Stomach (tissue), 9 donors: ENCODE results near the gene LMOD3. TPM values are rescaled to one million over a fixed set of nuclear protein-coding genes. Genes with fewer than 3 reads are reported as not detected.
A peak's percentile ranks its signal among the peaks of the same experiment; 100 is the strongest.

ENCODE experiments used
- DNase-seq, 2 donors: peaks; one replicate each; pipeline versions ENCODE4 v3.0.0 to v3.0.0-alpha.2; 2013 to 2019
- H3K27ac ChIP-seq, 5 donors: fragments of 200-600 bp in 4 of 5; sonication (generic) in 4 of 5; one replicate each; pipeline ENCODE4 v1.5.1; 2013 to 2019; ENCODE audit warnings: mild to moderate bottlenecking in 1 of 5, moderate library complexity in 1 of 5
- H3K27me3 ChIP-seq, 3 donors: fragments of 200-600 bp; sonication (generic); one replicate each; pipeline ENCODE4 v1.5.1; 2017 to 2019; ENCODE audit warnings: mixed run types in 1 of 3
- H3K36me3 ChIP-seq, 4 donors: fragments of 200-600 bp; sonication (generic); 1 replicate in 3 of 4; 2 replicates in 1 of 4; pipeline ENCODE4 v1.5.1; 2016 to 2019
- H3K4me1 ChIP-seq, 4 donors: fragments of 200-600 bp; sonication (generic); one replicate each; pipeline ENCODE4 v1.5.1; 2016 to 2019
- H3K4me3 ChIP-seq, 4 donors: fragments of 200-600 bp; sonication (generic) in 3 of 4; one replicate each; pipeline ENCODE4 v1.5.1; 2016 to 2019; ENCODE audit warnings: mild to moderate bottlenecking in 1 of 4
- H3K9me3 ChIP-seq, 4 donors: fragments of 200-600 bp; sonication (generic); one replicate each; pipeline ENCODE4 v1.5.1; 2016 to 2019
- CTCF ChIP-seq, 7 experiments: fragments of 450-650 bp in 4 of 7; fragments of 200-600 bp in 3 of 7; sonication (generic) in 3 of 7; IDR thresholded peaks; one replicate each; pipeline ENCODE4 v1.5.1; 2016 to 2019; ENCODE audit warnings: antibody characterized with exemption in 7 of 7, control low read depth in 2 of 7, mild to moderate bottlenecking in 1 of 7
- EP300 ChIP-seq: sonication (generic); formaldehyde crosslinking; IDR thresholded peaks from one replicate; pipeline ENCODE4 v1.6.1; 2017; ENCODE audit warnings: antibody characterized with exemption
- POLR2A ChIP-seq, 4 donors: fragments of 450-650 bp; IDR thresholded peaks; one replicate each; pipeline ENCODE4 v1.6.1; 2016; ENCODE audit warnings: antibody characterized with exemption in 4 of 4, control low read depth in 2 of 4, mild to moderate bottlenecking in 1 of 4, moderate library complexity in 1 of 4
- POLR2AphosphoS5 ChIP-seq, 3 donors: sonication (generic); formaldehyde crosslinking; IDR thresholded peaks; one replicate each; pipeline ENCODE4 v1.6.1; 2016; ENCODE audit warnings: antibody characterized with exemption in 3 of 3
- WGBS, 5 donors: extraction: QIAGEN DNeasy Blood & Tissue Kit in 3 of 5; methylation state at CpG; one replicate each; pipeline versions ENCODE4 v1.1.5 to v1.1.7; 2013 to 2018; 5-methylcytosine and 5-hydroxymethylcytosine counted together
- intact Hi-C: fragments of 100-400 bp; cut with DNase I; formaldehyde crosslinking; loops from one replicate; pipeline ENCODE4 v1.15.1; 2023; ENCODE audit warnings: low total_unique reads
- polyA plus RNA-seq, 3 donors: library from polyadenylated mRNA; stranded (reverse); fragments of 200-250 nt; gene quantifications; one replicate each; pipeline ENCODE4 v1.2.3, GENCODE V29; 2013
- total RNA-seq, 5 donors: library from RNA; depleted of rRNA; stranded (reverse); fragments of >200 nt; gene quantifications; one replicate each; pipeline versions ENCODE4 v1.1.0 to v1.2.3, GENCODE V29; 2014 to 2016
- donor health status: healthy with polysubstance abuse.
- donor health status: Bipolar disorder and iron deficiency.
- donor health status: healthy.

The LMOD3 gene
- total and polyA plus RNA-seq, 8 donors: 0.18 to 4.9 (median 0.24) TPM; not detected in 4

- DNase-seq: no peak
- H3K27ac ChIP-seq: no peak overlapping the region
- no peaks in the 10 kb centered on the region for H3K9me3 ChIP-seq
- TF ChIP-seq POLR2AphosphoS5 (IDR thresholded peaks at IDR 0.05) (no peak), POLR2A (IDR thresholded peaks at IDR 0.05) (no peak), EP300 (no peak), CTCF (IDR thresholded peaks at IDR 0.05) (no peak)
- H3K4me1 ChIP-seq: peaks cover 0 to 8% (median 6%) of the 10 kb centered on the region in 4 donors
- intact Hi-C loops: loop anchor here (5.0 to 10.0 kb wide), 3 partner anchors 145 to 512 kb away; no protein-coding TSS in a partner anchor
- H3K4me3 ChIP-seq: no peak overlapping the region
- WGBS, 5 donors: 57 to 80% (median 68%) methylated on average over 2 of the region's 2 CpGs
- H3K27me3 ChIP-seq: no peaks in the 10 kb centered on the region
- H3K36me3 ChIP-seq: no peaks in the 10 kb centered on the region
Observed at GRCh38 chr3:69162308-69162980, 40.0 kb upstream of the LMOD3 start.

GRCh38 chr3:69161587-69162307 is 39.4 kb upstream of the LMOD3 start:
- peak in 1 of 2 donors; percentile 77 for DNase-seq

GRCh38 chr3:69160525-69160924 is 38.1 kb upstream of the LMOD3 start:
- H3K27ac ChIP-seq: no peak overlapping the region
- H3K36me3 ChIP-seq: no peaks in the 10 kb centered on the region
- no peak for TF ChIP-seq POLR2A (IDR thresholded peaks at IDR 0.05)
- TF ChIP-seq EP300: no peak
- no peak for TF ChIP-seq POLR2AphosphoS5 (IDR thresholded peaks at IDR 0.05)
- no peak for TF ChIP-seq CTCF (IDR thresholded peaks at IDR 0.05)
- intact Hi-C loops: loop anchor here (5.0 to 10.0 kb wide), 3 partner anchors 147 to 514 kb away; no protein-coding TSS in a partner anchor
- H3K4me3 ChIP-seq: no peak overlapping the region
- peaks cover 0 to 6% (median 3%) of the 10 kb centered on the region in 4 donors for H3K4me1 ChIP-seq
- no peaks in the 10 kb centered on the region for H3K27me3 ChIP-seq
- 68 to 82% (median 76%) methylated on average over 4 of the region's 4 CpGs for WGBS, 5 donors
- DNase-seq: no peak
- H3K9me3 ChIP-seq: no peaks in the 10 kb centered on the region

More at GRCh38 chr3:69161587-69162307, 39.4 kb upstream of the LMOD3 start:
- H3K4me3 ChIP-seq: no peak overlapping the region
- H3K27ac ChIP-seq: no peak overlapping the region
- 33 to 40% (median 37%) methylated on average over 5 of the region's 5 CpGs for WGBS, 5 donors
- no peak for TF ChIP-seq POLR2A (IDR thresholded peaks at IDR 0.05)
- TF ChIP-seq POLR2AphosphoS5 (IDR thresholded peaks at IDR 0.05): no peak
- no peak for TF ChIP-seq EP300
- TF ChIP-seq CTCF (IDR thresholded peaks at IDR 0.05): peak in 5 of 7 experiments; percentile 77 to 95 (median 93)
- no peaks in the 10 kb centered on the region for H3K36me3 ChIP-seq
- H3K4me1 ChIP-seq: peaks cover 0 to 6% (median 4%) of the 10 kb centered on the region in 4 donors
- no peaks in the 10 kb centered on the region for H3K27me3 ChIP-seq
- intact Hi-C loops: loop anchor here (5.0 to 10.0 kb wide), 3 partner anchors 146 to 513 kb away; no protein-coding TSS in a partner anchor
- no peaks in the 10 kb centered on the region for H3K9me3 ChIP-seq

- no peak for TF ChIP-seq POLR2AphosphoS5 (IDR thresholded peaks at IDR 0.05)
- TF ChIP-seq CTCF (IDR thresholded peaks at IDR 0.05): no peak
- no peak for TF ChIP-seq EP300
- no peak for TF ChIP-seq POLR2A (IDR thresholded peaks at IDR 0.05)
- intact Hi-C loops: loop anchor here (5.0 to 10.0 kb wide), 3 partner anchors 147 to 515 kb away; no protein-coding TSS in a partner anchor
- 71 to 83% (median 82%) methylated on average over 2 of the region's 2 CpGs for WGBS, 5 donors
Observed at GRCh38 chr3:69160107-69160506, 37.7 kb upstream of the LMOD3 start.

More at GRCh38 chr3:69160107-69160506, 37.7 kb upstream of the LMOD3 start:
- Histone ChIP-seq H3K4me3 (no peak overlapping the region), H3K27me3 (no peaks in the 10 kb centered on the region), H3K36me3 (no peaks in the 10 kb centered on the region), H3K4me1 (peaks cover 0 to 6% (median 3%) of the 10 kb centered on the region in 4 donors), H3K9me3 (no peaks in the 10 kb centered on the region), H3K27ac (no peak overlapping the region)
- no peak for DNase-seq
